ENCODE results near the gene PON1.

PON1 gene

DNA sequence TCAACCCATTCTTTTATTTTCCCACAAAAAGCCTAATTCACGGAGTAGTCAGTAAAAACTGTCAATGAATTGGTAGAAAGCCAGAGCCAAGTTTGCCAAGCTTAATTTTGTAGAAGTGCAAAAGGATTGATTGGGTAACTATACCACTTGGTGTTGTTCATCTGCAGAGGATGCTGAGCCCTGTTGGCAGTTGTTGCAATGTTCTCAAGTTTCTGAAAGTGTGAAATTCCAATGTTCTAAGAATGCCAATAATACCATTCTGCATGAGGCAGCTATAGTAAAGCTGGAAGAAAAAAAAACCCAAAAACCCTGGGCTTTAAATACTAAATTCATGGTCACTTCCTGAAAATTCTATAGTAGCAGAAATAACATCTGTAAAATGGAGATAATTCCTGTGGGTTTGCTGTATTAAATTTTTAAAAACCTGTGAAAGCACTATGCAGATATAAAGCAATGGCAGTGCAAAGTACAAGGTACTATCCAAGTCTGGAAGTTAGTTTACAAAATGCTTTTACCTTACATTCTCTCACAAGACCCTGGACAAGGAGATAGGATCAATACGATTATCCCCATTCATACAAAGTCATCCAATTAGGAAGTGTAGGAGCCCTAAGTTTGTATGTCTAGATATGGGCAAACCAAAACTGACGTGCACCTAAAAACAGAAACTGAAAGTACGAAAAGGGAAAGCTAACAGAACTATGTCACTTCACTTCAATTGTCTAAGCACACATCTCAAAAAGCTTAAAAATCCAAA, 6.0 kb upstream of the PON1 start:
- Mint-ChIP-seq H3K4me1 (peaks cover 13% of the 10 kb centered on the region), H3K27ac (ENCODE audit: low read depth) (peak overlapping the region; percentile 63), H3K27me3 (peaks cover 5% of the 10 kb centered on the region), H3K4me3 (peak overlapping the region; percentile 64), H3K36me3 (ENCODE audit: insufficient read depth) (no peaks in the 10 kb centered on the region), H3K9me3 (no peaks in the 10 kb centered on the region)
- ATAC-seq (replicated peaks; ENCODE audit: extremely low read depth, poor library complexity, severe bottlenecking) (peak; percentile 83), DNase-seq (ENCODE audit: low spot score in 2 of 2) (no peak)

DNA sequence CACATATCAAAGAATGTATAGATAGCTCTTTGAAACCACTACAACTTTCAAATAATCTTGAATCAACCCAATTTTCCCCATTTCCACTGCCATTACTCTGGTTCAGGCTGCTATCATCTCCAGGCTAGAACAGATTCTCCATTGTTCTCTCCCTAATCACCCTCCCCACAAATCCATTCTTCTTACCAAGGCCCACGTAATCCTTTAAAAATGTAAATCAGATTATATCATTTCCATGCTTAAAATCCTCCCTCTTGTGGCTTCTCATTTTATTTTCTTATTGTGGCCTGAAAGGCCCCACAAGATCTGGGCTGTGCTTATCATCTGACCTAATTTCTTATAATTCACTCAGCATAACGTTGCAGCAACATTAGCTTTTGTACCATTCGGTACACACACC, 3.0 kb upstream of the PON1 start:
- Mint-ChIP-seq H3K27ac (ENCODE audit: low read depth) (no peak overlapping the region), H3K4me3 (no peak overlapping the region)

DNA sequence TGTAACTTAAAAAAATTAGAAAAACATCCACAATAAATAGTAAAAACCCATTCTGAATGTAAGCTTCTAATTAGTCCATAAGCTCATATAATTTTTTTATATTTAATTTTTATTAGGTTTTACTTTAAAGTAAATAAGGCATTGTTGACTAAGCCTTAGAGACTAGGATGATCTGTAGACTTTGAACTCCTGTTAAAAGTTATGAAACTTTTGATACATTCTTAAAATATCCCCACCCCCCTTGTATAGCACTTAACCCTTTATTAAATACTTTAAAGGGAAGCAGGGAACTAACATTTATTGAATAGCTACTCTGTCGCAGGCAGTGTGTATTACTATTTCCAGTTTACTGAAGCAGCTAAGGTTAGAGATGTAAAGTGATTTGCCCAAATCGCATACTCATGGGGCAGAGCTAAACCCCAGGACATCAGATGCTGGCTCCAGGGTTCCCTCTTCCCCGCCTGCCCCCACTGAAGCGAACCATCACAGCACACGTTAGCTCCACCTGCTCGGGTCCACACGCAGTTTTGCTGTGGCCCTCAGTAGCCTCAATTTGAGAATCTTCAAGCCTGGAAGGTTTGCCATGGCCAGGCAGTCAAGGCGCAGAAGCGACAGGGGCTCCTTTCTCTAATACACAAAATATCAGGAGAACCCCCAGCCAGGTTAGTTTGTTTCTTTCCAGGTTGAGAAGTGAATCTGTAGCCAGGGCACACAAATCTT, 762 bp downstream of the PON1 start:
- no peak for DNase-seq (ENCODE audit: low spot score in 2 of 2)
- H3K27me3 Mint-ChIP-seq = peaks cover 10% of the 10 kb centered on the region
- no peak for ATAC-seq (replicated peaks; ENCODE audit: extremely low read depth, poor library complexity, severe bottlenecking)
- no peaks in the 10 kb centered on the region for H3K36me3 Mint-ChIP-seq (ENCODE audit: insufficient read depth)
- H3K4me1 Mint-ChIP-seq = peaks cover 4% of the 10 kb centered on the region
- no peak overlapping the region for H3K4me3 Mint-ChIP-seq
- H3K27ac Mint-ChIP-seq (ENCODE audit: low read depth) = no peak overlapping the region
- H3K9me3 Mint-ChIP-seq = no peaks in the 10 kb centered on the region

More for the DNA sequence above, 3.0 kb upstream of the PON1 start:
- Mint-ChIP-seq H3K36me3 (ENCODE audit: insufficient read depth) (no peaks in the 10 kb centered on the region), H3K27me3 (peaks cover 10% of the 10 kb centered on the region), H3K9me3 (no peaks in the 10 kb centered on the region), H3K4me1 (peaks cover 17% of the 10 kb centered on the region)
- DNase-seq (ENCODE audit: low spot score in 2 of 2) (no peak), ATAC-seq (replicated peaks; ENCODE audit: extremely low read depth, poor library complexity, severe bottlenecking) (no peak)

DNA sequence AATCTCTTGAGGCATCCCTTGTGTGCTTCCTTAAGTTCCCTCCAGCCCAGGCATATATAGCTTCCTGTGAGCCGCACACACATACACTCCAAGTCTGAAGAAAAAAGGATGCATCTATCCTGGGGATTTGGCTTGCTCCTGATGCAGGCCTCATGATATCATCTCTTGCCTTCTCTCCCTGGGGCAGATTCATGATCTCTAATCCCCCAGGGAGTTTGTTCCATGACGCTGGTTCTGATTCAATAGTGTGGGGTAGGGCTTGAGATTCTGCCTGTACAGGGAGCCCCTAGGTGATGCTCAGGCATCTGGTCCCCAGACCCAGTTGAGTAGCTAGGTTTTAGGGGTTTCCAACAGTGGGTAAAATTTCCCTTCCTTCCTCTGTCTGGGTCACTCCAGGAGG, 1.5 kb downstream of the PON1 start:
- H3K4me3 Mint-ChIP-seq = no peak overlapping the region
- no peaks in the 10 kb centered on the region for H3K36me3 Mint-ChIP-seq (ENCODE audit: insufficient read depth)
- no peak for ATAC-seq (replicated peaks; ENCODE audit: extremely low read depth, poor library complexity, severe bottlenecking)
- H3K9me3 Mint-ChIP-seq = no peaks in the 10 kb centered on the region
- DNase-seq (ENCODE audit: low spot score in 2 of 2) = no peak
- peaks cover 10% of the 10 kb centered on the region for H3K27me3 Mint-ChIP-seq
- H3K27ac Mint-ChIP-seq (ENCODE audit: low read depth) = no peak overlapping the region
- H3K4me1 Mint-ChIP-seq = peaks cover 4% of the 10 kb centered on the region

DNA sequence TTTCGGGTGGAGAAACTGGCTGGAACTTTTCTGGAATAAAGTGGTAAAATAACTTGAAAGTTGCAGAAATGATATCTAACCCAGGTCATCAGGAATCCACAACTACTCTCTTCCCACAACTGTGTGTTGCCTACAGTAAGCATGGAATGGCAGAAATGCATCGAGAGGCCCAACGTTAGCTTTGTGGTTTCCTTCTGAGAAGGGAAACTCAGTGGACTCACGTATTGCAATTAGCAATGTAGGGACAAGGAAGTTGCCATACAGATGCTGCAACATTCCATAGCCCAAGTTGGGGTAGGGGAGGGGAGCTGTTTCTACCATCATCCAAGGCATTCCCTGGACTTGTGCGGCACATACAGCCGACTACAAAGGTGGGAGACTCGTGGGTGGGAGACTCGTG, 1.9 kb downstream of the PON1 start:
- Mint-ChIP-seq H3K27me3 (peaks cover 10% of the 10 kb centered on the region), H3K9me3 (no peaks in the 10 kb centered on the region), H3K27ac (ENCODE audit: low read depth) (no peak overlapping the region), H3K4me1 (peaks cover 4% of the 10 kb centered on the region), H3K4me3 (no peak overlapping the region), H3K36me3 (ENCODE audit: insufficient read depth) (no peaks in the 10 kb centered on the region)
- ATAC-seq (replicated peaks; ENCODE audit: extremely low read depth, poor library complexity, severe bottlenecking) = no peak
- DNase-seq (ENCODE audit: low spot score in 2 of 2) = no peak

DNA sequence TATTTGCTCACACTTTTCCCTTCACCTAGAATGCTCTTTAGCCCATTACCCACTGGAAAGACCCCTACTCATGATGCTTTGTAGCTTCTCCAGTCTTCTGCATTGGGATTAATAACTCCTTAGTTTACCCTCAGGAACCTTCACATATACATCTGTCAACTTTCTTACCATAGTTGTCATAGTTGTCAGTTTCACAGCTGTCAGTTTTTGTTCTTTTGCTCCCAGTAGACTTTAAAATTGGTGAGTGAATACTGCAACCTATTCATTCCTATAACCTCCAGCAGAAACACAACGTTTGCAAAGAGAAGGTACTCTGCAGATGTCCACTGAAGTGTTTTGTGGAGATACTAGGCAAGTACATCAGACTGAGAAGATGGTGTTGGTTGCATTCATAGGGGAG, 2.6 kb downstream of the PON1 start:
- Mint-ChIP-seq H3K27me3 (peaks cover 10% of the 10 kb centered on the region), H3K4me1 (peaks cover 4% of the 10 kb centered on the region), H3K9me3 (no peaks in the 10 kb centered on the region), H3K27ac (ENCODE audit: low read depth) (no peak overlapping the region), H3K4me3 (no peak overlapping the region), H3K36me3 (ENCODE audit: insufficient read depth) (no peaks in the 10 kb centered on the region)
- ATAC-seq (replicated peaks; ENCODE audit: extremely low read depth, poor library complexity, severe bottlenecking) (no peak), DNase-seq (ENCODE audit: low spot score in 2 of 2) (no peak)

DNA sequence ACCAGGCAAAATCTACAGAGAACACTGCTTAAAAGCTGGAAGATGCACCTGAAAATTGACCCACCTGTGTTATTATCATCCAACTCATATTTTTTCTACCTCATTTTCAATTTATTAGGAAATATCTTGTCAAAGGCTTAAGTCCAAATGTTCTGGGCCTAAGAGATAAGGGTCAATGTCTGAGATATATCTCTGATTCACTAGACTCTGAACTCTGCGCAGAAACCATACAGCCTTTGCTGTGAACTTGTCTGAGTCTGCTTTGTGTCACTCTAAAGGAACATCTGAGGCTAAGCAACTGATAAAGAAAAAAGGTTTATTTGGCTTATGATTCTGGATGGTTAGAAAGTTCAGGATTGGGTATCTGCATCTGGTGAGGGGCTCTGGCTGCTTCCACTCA, 3.7 kb downstream of the PON1 start:
- H3K36me3 Mint-ChIP-seq (ENCODE audit: insufficient read depth) = no peaks in the 10 kb centered on the region
- no peak overlapping the region for H3K4me3 Mint-ChIP-seq
- no peaks in the 10 kb centered on the region for H3K9me3 Mint-ChIP-seq
- H3K4me1 Mint-ChIP-seq = peaks cover 4% of the 10 kb centered on the region
- ATAC-seq (replicated peaks; ENCODE audit: extremely low read depth, poor library complexity, severe bottlenecking) = no peak
- peaks cover 10% of the 10 kb centered on the region for H3K27me3 Mint-ChIP-seq
- no peak for DNase-seq (ENCODE audit: low spot score in 2 of 2)
- H3K27ac Mint-ChIP-seq (ENCODE audit: low read depth) = no peak overlapping the region

DNA sequence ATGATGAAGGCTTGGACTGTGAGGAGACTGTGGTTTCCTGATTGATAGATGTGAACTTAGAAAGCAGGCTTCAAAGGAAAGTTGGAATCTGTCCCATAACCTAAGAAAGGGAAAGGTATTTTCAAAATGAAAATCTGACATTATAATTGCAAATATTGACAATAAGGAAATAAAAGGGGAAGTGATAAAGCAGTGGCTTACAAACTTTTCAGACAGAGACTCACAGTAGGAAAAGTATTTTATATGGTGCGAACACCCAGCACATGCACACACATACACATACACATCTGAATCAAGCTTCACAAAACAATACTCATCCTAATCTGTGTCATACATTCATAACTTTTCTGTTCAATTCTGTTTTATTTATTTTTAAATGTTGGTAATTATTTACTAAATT, 4.8 kb downstream of the PON1 start:
- ATAC-seq (replicated peaks; ENCODE audit: extremely low read depth, poor library complexity, severe bottlenecking) = no peak
- H3K27ac Mint-ChIP-seq (ENCODE audit: low read depth) = no peak overlapping the region

DNA sequence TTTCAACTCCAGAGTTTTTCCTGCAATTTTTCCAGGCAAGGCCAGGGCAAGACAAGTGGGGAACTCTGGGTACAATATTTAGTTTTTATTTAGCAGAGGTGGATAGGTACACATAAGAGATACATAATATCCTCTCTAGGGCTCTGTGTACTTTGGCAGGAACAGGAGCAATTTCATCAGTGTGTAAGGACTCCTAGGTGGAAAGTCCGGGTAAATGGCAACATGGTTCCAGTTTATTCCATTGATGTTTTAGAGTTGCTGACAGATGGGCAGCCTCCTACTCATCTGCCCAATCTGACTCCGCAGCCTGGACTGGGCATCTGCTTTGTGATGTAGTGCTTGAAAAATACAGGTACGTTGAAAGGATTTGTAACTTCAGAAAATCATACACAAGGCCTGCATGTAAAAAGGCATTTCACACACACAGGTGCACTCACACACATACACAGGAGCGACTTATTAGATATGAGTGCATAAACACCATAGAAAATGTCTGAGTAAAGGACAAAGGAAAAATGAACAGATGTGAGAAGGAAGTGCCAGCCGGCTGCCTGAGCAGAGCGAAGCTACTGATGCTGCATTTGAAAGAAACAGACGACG, 5.7 kb downstream of the PON1 start:
- Mint-ChIP-seq H3K27ac (ENCODE audit: low read depth) (no peak overlapping the region), H3K4me1 (no peaks in the 10 kb centered on the region)
- no peak for ATAC-seq (replicated peaks; ENCODE audit: extremely low read depth, poor library complexity, severe bottlenecking)

More for the DNA sequence above, 4.8 kb downstream of the PON1 start:
- Mint-ChIP-seq H3K4me3 (no peak overlapping the region), H3K36me3 (ENCODE audit: insufficient read depth) (no peaks in the 10 kb centered on the region), H3K4me1 (no peaks in the 10 kb centered on the region), H3K9me3 (no peaks in the 10 kb centered on the region), H3K27me3 (peaks cover 10% of the 10 kb centered on the region)
- DNase-seq (ENCODE audit: low spot score in 2 of 2) = no peak

DNA sequence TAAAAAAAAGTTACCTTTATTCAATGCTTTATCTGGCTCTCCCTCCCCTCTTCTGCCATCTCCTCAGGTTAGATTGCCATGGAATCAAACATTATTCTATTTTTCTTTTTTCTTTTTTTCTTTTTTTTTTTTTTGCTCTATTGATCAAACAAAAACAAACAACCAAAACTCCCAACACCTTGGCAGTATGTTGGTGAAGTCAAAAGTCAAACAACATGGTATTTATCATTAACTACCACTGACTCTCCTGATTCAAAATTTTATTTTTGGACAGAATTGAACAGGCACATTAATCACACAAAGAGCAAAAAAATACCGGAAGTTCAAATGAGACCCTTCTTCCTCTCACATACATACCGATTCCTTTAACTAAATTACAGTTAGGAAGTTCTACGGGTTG, 6.4 kb downstream of the PON1 start:
- Mint-ChIP-seq H3K27ac (ENCODE audit: low read depth) (no peak overlapping the region), H3K36me3 (ENCODE audit: insufficient read depth) (no peaks in the 10 kb centered on the region), H3K9me3 (no peaks in the 10 kb centered on the region), H3K4me3 (no peak overlapping the region), H3K27me3 (peaks cover 26% of the 10 kb centered on the region), H3K4me1 (no peaks in the 10 kb centered on the region)
- ATAC-seq (replicated peaks; ENCODE audit: extremely low read depth, poor library complexity, severe bottlenecking) = no peak
- DNase-seq (ENCODE audit: low spot score in 2 of 2) = no peak

More for the DNA sequence above, 5.7 kb downstream of the PON1 start:
- Mint-ChIP-seq H3K27me3 (peaks cover 20% of the 10 kb centered on the region), H3K4me3 (no peak overlapping the region), H3K36me3 (ENCODE audit: insufficient read depth) (no peaks in the 10 kb centered on the region), H3K9me3 (no peaks in the 10 kb centered on the region)
- no peak for DNase-seq (ENCODE audit: low spot score in 2 of 2)

DNA sequence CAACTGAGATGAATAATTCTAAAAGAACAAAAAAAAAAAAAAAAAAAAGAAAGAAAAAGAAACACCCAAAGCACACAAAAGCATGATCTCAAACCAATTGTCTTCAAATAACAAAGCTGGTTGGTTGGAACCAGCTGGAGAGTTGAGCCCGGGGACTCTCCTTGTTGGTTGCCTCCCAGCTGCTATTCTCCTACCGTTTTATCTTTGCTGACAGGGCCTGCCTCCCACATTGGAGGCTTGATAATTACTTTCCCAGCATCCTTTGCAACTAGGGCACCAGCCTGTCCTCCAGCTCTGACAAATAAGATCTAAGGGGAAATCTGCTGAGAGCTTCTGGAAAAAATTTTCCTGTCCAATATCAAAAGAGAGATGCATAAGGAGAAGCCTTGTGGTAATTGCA, 6.8 kb downstream of the PON1 start:
- DNase-seq (ENCODE audit: low spot score in 2 of 2) (no peak), ATAC-seq (replicated peaks; ENCODE audit: extremely low read depth, poor library complexity, severe bottlenecking) (no peak)
- Mint-ChIP-seq H3K9me3 (no peaks in the 10 kb centered on the region), H3K27ac (ENCODE audit: low read depth) (no peak overlapping the region), H3K27me3 (peaks cover 30% of the 10 kb centered on the region), H3K4me3 (no peak overlapping the region), H3K4me1 (no peaks in the 10 kb centered on the region), H3K36me3 (ENCODE audit: insufficient read depth) (no peaks in the 10 kb centered on the region)

DNA sequence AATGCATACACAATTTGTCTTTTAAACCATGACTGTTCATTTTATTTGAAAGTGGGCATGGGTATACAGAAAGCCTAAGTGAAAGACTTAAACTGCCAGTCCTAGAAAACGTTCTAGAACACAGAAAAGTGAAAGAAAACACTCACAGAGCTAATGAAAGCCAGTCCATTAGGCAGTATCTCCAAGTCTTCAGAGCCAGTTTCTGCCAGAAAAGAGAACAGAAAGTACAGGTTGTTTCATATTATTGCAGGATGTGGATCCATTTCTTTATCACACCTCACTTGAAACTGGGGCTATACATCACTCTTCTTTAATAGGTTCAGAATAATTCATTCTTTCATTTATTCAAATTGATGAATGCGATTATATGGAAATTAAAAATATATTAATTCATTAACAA, 7.7 kb downstream of the PON1 start:
- Mint-ChIP-seq H3K36me3 (ENCODE audit: insufficient read depth) (no peaks in the 10 kb centered on the region), H3K27ac (ENCODE audit: low read depth) (no peak overlapping the region), H3K4me3 (no peak overlapping the region), H3K4me1 (no peaks in the 10 kb centered on the region), H3K9me3 (no peaks in the 10 kb centered on the region), H3K27me3 (peaks cover 37% of the 10 kb centered on the region)
- DNase-seq (ENCODE audit: low spot score in 2 of 2) (no peak), ATAC-seq (replicated peaks; ENCODE audit: extremely low read depth, poor library complexity, severe bottlenecking) (no peak)

DNA sequence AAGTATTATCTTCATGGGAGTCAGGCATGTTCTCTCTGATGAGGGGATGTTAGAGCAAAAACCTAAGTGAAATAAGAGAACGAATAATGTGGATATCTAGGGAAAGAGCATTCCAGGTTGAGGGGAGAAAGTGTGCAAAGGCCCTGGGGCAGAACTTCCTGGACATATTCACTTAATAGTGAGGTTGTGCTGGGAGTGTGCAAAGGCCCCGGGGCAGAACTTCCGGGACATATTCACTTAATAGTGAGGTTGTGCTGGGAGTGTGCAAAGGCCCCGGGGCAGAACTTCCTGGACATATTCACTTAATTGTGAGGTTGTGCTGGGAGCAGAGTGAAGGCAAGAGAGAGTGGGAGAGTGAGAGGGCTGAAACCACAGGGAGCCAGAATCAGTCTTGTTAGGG, 11.8 kb downstream of the PON1 start:
- Mint-ChIP-seq H3K4me1 (no peaks in the 10 kb centered on the region), H3K36me3 (ENCODE audit: insufficient read depth) (no peaks in the 10 kb centered on the region), H3K9me3 (no peaks in the 10 kb centered on the region), H3K27me3 (peaks cover 47% of the 10 kb centered on the region), H3K4me3 (no peak overlapping the region), H3K27ac (ENCODE audit: low read depth) (no peak overlapping the region)
- no peak for ATAC-seq (replicated peaks; ENCODE audit: extremely low read depth, poor library complexity, severe bottlenecking)
- DNase-seq (ENCODE audit: low spot score in 2 of 2) = no peak
